Measurements from ENCODE around the gene SPIRE2.
"Not testable (repeated sequence)": the region's sequence is repeated elsewhere in the genome, so short reads cannot be mapped to it uniquely, and the experiment has no call there.

DNA sequence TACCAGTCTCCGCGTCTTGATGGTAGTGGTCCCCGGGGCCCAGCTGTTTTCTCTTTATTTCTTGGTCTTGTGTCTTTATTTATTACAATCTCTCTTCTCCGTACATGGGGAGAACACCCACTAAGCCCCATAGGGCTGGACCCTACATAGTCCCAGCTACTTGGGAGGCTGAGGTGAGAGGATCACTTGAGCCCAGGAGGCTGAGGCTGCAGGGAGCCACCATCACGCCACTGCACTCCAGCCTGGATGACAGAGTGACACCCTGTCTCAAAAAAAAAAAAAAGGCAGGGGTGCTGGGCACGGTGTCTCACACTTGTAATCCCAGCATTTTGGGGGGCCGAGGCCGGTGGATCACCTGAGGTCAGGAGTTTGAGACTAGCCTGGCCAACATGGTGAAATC lies 8.8 kb upstream of the SPIRE2 start:
- TF ChIP-seq GATA1 (IDR thresholded peaks at IDR 0.05; ENCODE audit: low read depth, low read length); POLR2A (IDR thresholded peaks at IDR 0.05; ENCODE audit: low read length): not testable (repeated sequence)
